MM.1S (cell line): ENCODE results near the gene KCNN2.

Source experiments
- DNase-seq: peaks from one replicate; pipeline ENCODE4 v3.0.0-alpha.2; 2015
- H2AFZ ChIP-seq: fragments of 300-600 bp; sonication (generic); 2 replicates; pipeline ENCODE4 v1.6.0; 2016; ENCODE audit warnings: antibody characterized with exemption, low read length
- H3F3A ChIP-seq: fragments of 300-600 bp; sonication (generic); 2 replicates; pipeline ENCODE4 v1.6.1; 2016; ENCODE audit warnings: mild to moderate bottlenecking, antibody characterized with exemption, low read length, moderate library complexity, mixed read lengths; ENCODE audit not compliant: insufficient read depth
- H3K27ac ChIP-seq: fragments of 300-600 bp; sonication (generic); 2 replicates; pipeline ENCODE4 v1.5.1; 2016; ENCODE audit warnings: mild to moderate bottlenecking, low read length
- H3K27me3 ChIP-seq: fragments of 300-600 bp; sonication (generic); replicated peaks from 2 replicates; pipeline ENCODE4 v1.6.0; 2016; ENCODE audit warnings: low read length; ENCODE audit not compliant: insufficient read depth
- H3K36me3 ChIP-seq: fragments of 300-600 bp; sonication (generic); replicated peaks from 2 replicates; pipeline ENCODE4 v1.6.1; 2016; ENCODE audit warnings: mild to moderate bottlenecking, low read length, mixed read lengths; ENCODE audit not compliant: insufficient read depth
- H3K4me1 ChIP-seq: fragments of 300-600 bp; sonication (generic); 2 replicates; pipeline ENCODE4 v1.6.1; 2016; ENCODE audit warnings: low read length, mixed read lengths
- H3K4me2 ChIP-seq: fragments of 300-600 bp; sonication (generic); 2 replicates; pipeline ENCODE4 v1.6.0; 2016; ENCODE audit warnings: low read depth, low read length
- H3K4me3 ChIP-seq: fragments of 300-600 bp; sonication (generic); 2 replicates; pipeline ENCODE4 v1.5.1; 2016; ENCODE audit warnings: low read length, mixed read lengths
- H3K79me2 ChIP-seq: fragments of 300-600 bp; sonication (generic); 2 replicates; pipeline ENCODE4 v1.6.1; 2016; ENCODE audit warnings: mixed run types, low read length, mixed read lengths
- H3K9ac ChIP-seq: fragments of 300-600 bp; sonication (generic); 2 replicates; pipeline ENCODE4 v1.6.1; 2016; ENCODE audit warnings: low read length, mixed read lengths
- H3K9me2 ChIP-seq: fragments of 300-600 bp; sonication (generic); replicated peaks from 2 replicates; pipeline ENCODE4 v1.6.1; 2016; ENCODE audit warnings: mild to moderate bottlenecking, low read length, mixed read lengths; ENCODE audit not compliant: insufficient read depth
- H3K9me3 ChIP-seq: fragments of 300-600 bp; sonication (generic); replicated peaks from 2 replicates; pipeline ENCODE4 v1.6.1; 2016; ENCODE audit warnings: mild to moderate bottlenecking, low read length, mixed read lengths; ENCODE audit not compliant: insufficient read depth
- H4K20me1 ChIP-seq: fragments of 300-600 bp; sonication (generic); 2 replicates; pipeline ENCODE4 v1.6.1; 2016; ENCODE audit warnings: mild to moderate bottlenecking, low read length, moderate library complexity, mixed read lengths; ENCODE audit not compliant: insufficient read depth
- EZH2 ChIP-seq: fragments of 300-600 bp; sonication (generic); optimal IDR thresholded peaks from 2 replicates; pipeline ENCODE3; 2017; ENCODE audit warnings: low read depth, mild to moderate bottlenecking, antibody characterized with exemption, low read length, mixed read lengths
- EZH2phosphoT487 ChIP-seq: fragments of 300-600 bp; sonication (generic); IDR thresholded peaks from 2 replicates; pipeline ENCODE4 v1.6.1; 2018; ENCODE audit warnings: antibody characterized with exemption, low read length
- TF ChIP-seq, protein P1 (sequence below): fragments of 300-600 bp; sonication (generic); IDR thresholded peaks from 2 replicates; pipeline ENCODE4 v1.5.1; 2016; ENCODE audit warnings: antibody characterized with exemption, low read length, mixed read lengths

The KCNN2 gene

DNA sequence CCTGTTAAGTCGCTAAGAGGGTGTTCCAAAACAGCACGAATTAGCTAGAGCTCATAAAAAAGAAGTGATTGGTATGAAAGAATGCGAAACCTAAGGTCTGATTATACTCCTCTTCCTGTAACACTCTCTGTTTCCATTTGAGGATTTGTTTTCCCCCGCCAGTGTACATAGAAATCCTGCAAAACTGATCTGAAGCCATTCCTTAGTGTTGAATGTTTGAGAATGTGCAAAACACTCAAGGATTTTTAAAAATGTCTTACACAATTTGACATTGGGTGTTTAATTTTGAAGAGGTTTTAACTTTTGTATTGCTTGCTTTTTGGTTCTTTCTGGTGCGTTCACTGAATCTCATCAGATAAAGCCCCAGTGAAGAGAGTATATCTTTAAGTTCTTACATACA lies 105.3 kb downstream of the KCNN2 start:
- no peaks in the 10 kb centered on the region for H3K9me2 ChIP-seq
- no peaks in the 10 kb centered on the region for H3F3A ChIP-seq
- H3K27me3 ChIP-seq, result no peaks in the 10 kb centered on the region
- H3K9ac ChIP-seq, result no peak overlapping the region
- no peaks in the 10 kb centered on the region for H3K4me1 ChIP-seq
- TF ChIP-seq, protein P1, sequence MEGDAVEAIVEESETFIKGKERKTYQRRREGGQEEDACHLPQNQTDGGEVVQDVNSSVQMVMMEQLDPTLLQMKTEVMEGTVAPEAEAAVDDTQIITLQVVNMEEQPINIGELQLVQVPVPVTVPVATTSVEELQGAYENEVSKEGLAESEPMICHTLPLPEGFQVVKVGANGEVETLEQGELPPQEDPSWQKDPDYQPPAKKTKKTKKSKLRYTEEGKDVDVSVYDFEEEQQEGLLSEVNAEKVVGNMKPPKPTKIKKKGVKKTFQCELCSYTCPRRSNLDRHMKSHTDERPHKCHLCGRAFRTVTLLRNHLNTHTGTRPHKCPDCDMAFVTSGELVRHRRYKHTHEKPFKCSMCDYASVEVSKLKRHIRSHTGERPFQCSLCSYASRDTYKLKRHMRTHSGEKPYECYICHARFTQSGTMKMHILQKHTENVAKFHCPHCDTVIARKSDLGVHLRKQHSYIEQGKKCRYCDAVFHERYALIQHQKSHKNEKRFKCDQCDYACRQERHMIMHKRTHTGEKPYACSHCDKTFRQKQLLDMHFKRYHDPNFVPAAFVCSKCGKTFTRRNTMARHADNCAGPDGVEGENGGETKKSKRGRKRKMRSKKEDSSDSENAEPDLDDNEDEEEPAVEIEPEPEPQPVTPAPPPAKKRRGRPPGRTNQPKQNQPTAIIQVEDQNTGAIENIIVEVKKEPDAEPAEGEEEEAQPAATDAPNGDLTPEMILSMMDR, result no peak
- no peak for TF ChIP-seq EZH2
- no peak for TF ChIP-seq EZH2phosphoT487
- no peak overlapping the region for H3K4me3 ChIP-seq
- no peaks in the 10 kb centered on the region for H3K79me2 ChIP-seq
- no peak for DNase-seq
- no peaks in the 10 kb centered on the region for H4K20me1 ChIP-seq
- no peak overlapping the region for H3K27ac ChIP-seq
- no peak overlapping the region for H2AFZ ChIP-seq
- no peaks in the 10 kb centered on the region for H3K36me3 ChIP-seq
- no peaks in the 10 kb centered on the region for H3K9me3 ChIP-seq
- H3K4me2 ChIP-seq, result no peak overlapping the region

DNA sequence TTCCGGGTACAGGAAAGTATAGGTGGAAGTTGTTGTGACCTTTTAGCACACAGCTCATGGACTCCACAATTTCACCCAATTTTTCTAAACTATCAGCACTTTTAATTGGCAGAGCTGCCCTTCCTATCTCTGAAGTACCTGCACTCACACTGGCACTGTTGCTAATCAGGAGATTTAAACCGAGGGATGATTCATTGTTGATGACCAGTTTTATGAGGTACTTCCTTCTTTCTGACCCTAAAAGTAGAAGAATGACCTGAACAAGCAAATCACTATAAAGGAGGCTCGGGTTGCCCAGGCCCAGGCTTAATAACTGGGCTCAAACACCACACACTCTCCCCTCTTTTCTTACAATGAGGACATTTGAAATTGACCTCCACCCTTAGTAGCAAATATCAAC lies 105.9 kb downstream of the KCNN2 start:
- no peaks in the 10 kb centered on the region for H4K20me1 ChIP-seq
- no peaks in the 10 kb centered on the region for H3K79me2 ChIP-seq
- H3K27me3 ChIP-seq, result no peaks in the 10 kb centered on the region
- H3K4me2 ChIP-seq, result no peak overlapping the region
- H3K9me2 ChIP-seq, result no peaks in the 10 kb centered on the region
- no peaks in the 10 kb centered on the region for H3K9me3 ChIP-seq
- no peak for DNase-seq
- H3K27ac ChIP-seq, result no peak overlapping the region
- TF ChIP-seq EZH2phosphoT487, result no peak
- TF ChIP-seq, protein P1, result no peak
- no peak for TF ChIP-seq EZH2
- H3K9ac ChIP-seq, result no peak overlapping the region
- H3K4me1 ChIP-seq, result no peaks in the 10 kb centered on the region
- H3K4me3 ChIP-seq, result no peak overlapping the region
- H3F3A ChIP-seq, result no peaks in the 10 kb centered on the region
- no peaks in the 10 kb centered on the region for H3K36me3 ChIP-seq
- H2AFZ ChIP-seq, result no peak overlapping the region

DNA sequence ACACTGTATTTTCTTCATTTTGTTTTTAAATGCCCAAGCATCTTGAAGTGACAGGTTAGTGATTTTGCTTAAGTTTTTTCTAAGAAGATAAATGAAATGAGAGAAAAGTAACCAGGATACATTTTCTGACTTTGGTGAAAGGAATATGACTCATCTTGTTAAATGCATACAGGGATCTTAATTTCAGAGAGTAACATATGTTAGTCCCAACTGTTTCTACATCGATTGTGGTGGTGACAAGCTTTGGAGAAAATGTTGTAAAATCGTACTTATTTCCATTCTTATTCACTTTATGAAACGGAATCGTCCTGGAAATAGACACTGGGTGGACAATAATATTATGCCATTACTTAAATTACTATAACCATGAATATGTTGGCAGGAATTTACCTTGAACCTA lies 107.5 kb downstream of the KCNN2 start:
- TF ChIP-seq, protein P1, result no peak
- TF ChIP-seq EZH2 (no peak), EZH2phosphoT487 (no peak)
- H3K4me1 ChIP-seq, result no peaks in the 10 kb centered on the region
- DNase-seq, result no peak
- H3F3A ChIP-seq, result no peaks in the 10 kb centered on the region
- no peak overlapping the region for H3K9ac ChIP-seq
- no peaks in the 10 kb centered on the region for H3K9me3 ChIP-seq
- no peaks in the 10 kb centered on the region for H3K79me2 ChIP-seq
- H2AFZ ChIP-seq, result no peak overlapping the region
- H3K4me3 ChIP-seq, result no peak overlapping the region
- H3K27ac ChIP-seq, result no peak overlapping the region
- no peaks in the 10 kb centered on the region for H4K20me1 ChIP-seq
- H3K4me2 ChIP-seq, result no peak overlapping the region
- H3K36me3 ChIP-seq, result no peaks in the 10 kb centered on the region
- no peaks in the 10 kb centered on the region for H3K27me3 ChIP-seq
- H3K9me2 ChIP-seq, result no peaks in the 10 kb centered on the region

DNA sequence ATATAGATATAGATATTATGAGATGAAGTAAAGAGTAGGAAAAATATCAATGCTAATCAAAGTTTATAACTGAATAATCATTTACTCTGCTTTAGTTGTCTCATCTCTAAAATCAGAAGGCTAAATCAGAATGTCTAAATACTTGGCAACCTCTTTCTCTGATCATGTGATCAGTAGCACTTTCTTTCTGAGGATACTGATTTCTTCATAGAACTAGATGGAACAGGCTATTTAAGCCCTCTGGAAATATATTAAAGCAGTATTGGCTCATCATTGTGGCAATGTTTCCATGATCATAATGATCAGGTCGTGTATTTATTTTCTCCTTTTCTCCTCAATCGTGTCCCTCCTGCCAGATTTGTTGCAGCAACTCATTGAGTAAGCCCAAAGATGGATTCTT lies 109.7 kb downstream of the KCNN2 start:
- Histone ChIP-seq H3K9ac (no peak overlapping the region), H3K27ac (no peak overlapping the region), H3K4me1 (no peaks in the 10 kb centered on the region), H4K20me1 (no peaks in the 10 kb centered on the region), H3K4me2 (no peak overlapping the region), H3K9me3 (no peaks in the 10 kb centered on the region), H3K4me3 (no peak overlapping the region), H3F3A (no peaks in the 10 kb centered on the region), H3K9me2 (no peaks in the 10 kb centered on the region), H3K36me3 (no peaks in the 10 kb centered on the region), H3K27me3 (no peaks in the 10 kb centered on the region), H3K79me2 (no peaks in the 10 kb centered on the region), H2AFZ (no peak overlapping the region)
- TF ChIP-seq EZH2 (no peak), EZH2phosphoT487 (no peak)
- TF ChIP-seq, protein P1, result no peak
- no peak for DNase-seq
